Endothelial cell (in vitro differentiated cells): Measurements from ENCODE around the gene SLC22A23. TPM values are rescaled to one million over a fixed set of nuclear protein-coding genes. Genes with fewer than 3 reads are reported as not detected.

Source experiments
- DNase-seq: peaks from one replicate; pipeline ENCODE4 v3.0.0; 2021; ENCODE audit warnings: low spot score
- H3K27ac Mint-ChIP-seq: one replicate; pipeline ENCODE4 v1.8.0; 2021; ENCODE audit warnings: mixed read lengths, inconsistent platforms; ENCODE audit not compliant: unreplicated experiment
- H3K27me3 Mint-ChIP-seq: one replicate; pipeline ENCODE4 v1.8.0; 2021; ENCODE audit warnings: mild to moderate bottlenecking, moderate library complexity, mixed read lengths, inconsistent platforms; ENCODE audit not compliant: unreplicated experiment
- H3K36me3 Mint-ChIP-seq: one replicate; pipeline ENCODE4 v1.8.0; 2021; ENCODE audit warnings: mild to moderate bottlenecking, low read depth, mixed read lengths, inconsistent platforms; ENCODE audit not compliant: unreplicated experiment
- H3K4me1 Mint-ChIP-seq: one replicate; pipeline ENCODE4 v1.8.0; 2021; ENCODE audit warnings: mild to moderate bottlenecking, mixed read lengths, inconsistent platforms; ENCODE audit not compliant: unreplicated experiment
- H3K4me3 Mint-ChIP-seq: one replicate; pipeline ENCODE4 v1.8.0; 2021; ENCODE audit warnings: mild to moderate bottlenecking, mixed read lengths, inconsistent platforms; ENCODE audit not compliant: unreplicated experiment
- H3K9me3 Mint-ChIP-seq: one replicate; pipeline ENCODE4 v1.8.0; 2021; ENCODE audit warnings: mixed read lengths, inconsistent platforms; ENCODE audit not compliant: unreplicated experiment
- CTCF ChIP-seq: fragments of 200-600 bp; sonication (generic); IDR thresholded peaks from one replicate; pipeline ENCODE4 v1.5.0; 2021; ENCODE audit warnings: antibody characterized with exemption; ENCODE audit not compliant: unreplicated experiment
- total RNA-seq: library from RNA; stranded (reverse); fragmentation: NEBNext Ultra II Directional; extraction: Animal tissue kit (Norgen Biotek cat#: 25700); gene quantifications from one replicate; pipeline ENCODE4 v1.2.1, GENCODE V29; 2021; ENCODE audit not compliant: unreplicated experiment

The SLC22A23 gene
- total RNA-seq, 1 donor from 2014 or later, result 72.7 TPM

- H3K36me3 Mint-ChIP-seq, result peaks cover 6% of the 10 kb centered on the region
- peaks cover 13% of the 10 kb centered on the region for H3K27me3 Mint-ChIP-seq
- no peak overlapping the region for H3K27ac Mint-ChIP-seq
- H3K4me1 Mint-ChIP-seq, result peaks cover 19% of the 10 kb centered on the region
- no peaks in the 10 kb centered on the region for H3K9me3 Mint-ChIP-seq
- no peak for TF ChIP-seq CTCF
- DNase-seq, result no peak
- no peak overlapping the region for H3K4me3 Mint-ChIP-seq
Observed at GRCh38 chr6:3260296-3260695, 196.6 kb downstream of the SLC22A23 start.

- Mint-ChIP-seq H3K9me3 (no peaks in the 10 kb centered on the region), H3K36me3 (peaks cover 6% of the 10 kb centered on the region), H3K4me3 (peak overlapping the region; percentile 99), H3K4me1 (peaks cover 19% of the 10 kb centered on the region), H3K27ac (peak overlapping the region; percentile 91), H3K27me3 (peaks cover 13% of the 10 kb centered on the region)
- peak; percentile 33 for DNase-seq
- no peak for TF ChIP-seq CTCF
Observed at GRCh38 chr6:3259491-3259958, 197.3 kb downstream of the SLC22A23 start.

- peak within 1 kb of the TSS; percentile 91 for H3K27ac Mint-ChIP-seq
- peaks cover 20% of the 10 kb centered on the region for H3K4me1 Mint-ChIP-seq
- peak within 1 kb of the TSS; percentile 99 for H3K4me3 Mint-ChIP-seq
- peaks cover 9% of the 10 kb centered on the region for H3K36me3 Mint-ChIP-seq
- no peak for TF ChIP-seq CTCF
- peaks cover 15% of the 10 kb centered on the region for H3K27me3 Mint-ChIP-seq
- peak; percentile 98 for DNase-seq
- H3K9me3 Mint-ChIP-seq, result no peaks in the 10 kb centered on the region
Observed at GRCh38 chr6:3258720-3259490, 197.9 kb downstream of the SLC22A23 start, which contains the start of gene PSMG4. Gene PSMG4 (plus strand): TSS chr6:3258947. CDS start chr6:3259023, 76 bp downstream.

- Mint-ChIP-seq H3K36me3 (peaks cover 9% of the 10 kb centered on the region), H3K9me3 (no peaks in the 10 kb centered on the region), H3K4me3 (peak overlapping the region; percentile 80), H3K27ac (no peak overlapping the region), H3K27me3 (peaks cover 15% of the 10 kb centered on the region), H3K4me1 (peaks cover 21% of the 10 kb centered on the region)
- no peak for DNase-seq
- TF ChIP-seq CTCF, result no peak
Observed at GRCh38 chr6:3258201-3258600, 198.6 kb downstream of the SLC22A23 start.

- no peaks in the 10 kb centered on the region for H3K9me3 Mint-ChIP-seq
- no peak overlapping the region for H3K27ac Mint-ChIP-seq
- H3K36me3 Mint-ChIP-seq, result peaks cover 3% of the 10 kb centered on the region
- TF ChIP-seq CTCF, result no peak
- DNase-seq, result no peak
- H3K4me3 Mint-ChIP-seq, result no peak overlapping the region
- peaks cover 8% of the 10 kb centered on the region for H3K27me3 Mint-ChIP-seq
- peaks cover 2% of the 10 kb centered on the region for H3K4me1 Mint-ChIP-seq
Observed at GRCh38 chr6:3253597-3253961, 203.3 kb downstream of the SLC22A23 start.
